CD4-positive, alpha-beta T cell treated with Interleukin-12 subunit alpha and Interleukin-12 subunit beta, for 1 hour (primary cell): Measurements from ENCODE around the gene TFCP2L1.

Source experiments
- DNase-seq: peaks from one replicate; pipeline ENCODE4 v3.0.0-alpha.2; 2020

Gene TFCP2L1

GRCh38 chr2:121193185-121193584 is 91.8 kb downstream of the TFCP2L1 start:
- no peak for DNase-seq

GRCh38 chr2:121192576-121192975 is 92.4 kb downstream of the TFCP2L1 start:
- no peak for DNase-seq

GRCh38 chr2:121191191-121192170 is 93.5 kb downstream of the TFCP2L1 start:
- DNase-seq, result no peak

GRCh38 chr2:121189661-121190381 is 95.2 kb downstream of the TFCP2L1 start:
- DNase-seq, result no peak

GRCh38 chr2:121189011-121189410 is 96.0 kb downstream of the TFCP2L1 start:
- no peak for DNase-seq

- DNase-seq, result no peak
These were observed 97.0 kb downstream of the TFCP2L1 start for GRCh38 chr2:121187982-121188411.

GRCh38 chr2:121187351-121187981 is 97.5 kb downstream of the TFCP2L1 start:
- no peak for DNase-seq

GRCh38 chr2:121186261-121186660 is 98.7 kb downstream of the TFCP2L1 start:
- no peak for DNase-seq

GRCh38 chr2:121185571-121186074 is 99.4 kb downstream of the TFCP2L1 start:
- DNase-seq, result no peak

GRCh38 chr2:121185111-121185510 is 99.9 kb downstream of the TFCP2L1 start:
- DNase-seq, result no peak

GRCh38 chr2:121184248-121184862 is 100.6 kb downstream of the TFCP2L1 start:
- DNase-seq, result no peak

- no peak for DNase-seq
These were observed 102.5 kb downstream of the TFCP2L1 start for GRCh38 chr2:121182520-121182919.

- DNase-seq, result no peak
These were observed 105.5 kb downstream of the TFCP2L1 start for GRCh38 chr2:121179467-121179866.

- no peak for DNase-seq
These were observed 106.3 kb downstream of the TFCP2L1 start for GRCh38 chr2:121178730-121179129.

- no peak for DNase-seq
These were observed 107.1 kb downstream of the TFCP2L1 start for GRCh38 chr2:121177896-121178295.

- no peak for DNase-seq
These were observed 109.7 kb downstream of the TFCP2L1 start for GRCh38 chr2:121175326-121175725.

GRCh38 chr2:121173806-121174205 is 111.2 kb downstream of the TFCP2L1 start:
- no peak for DNase-seq

GRCh38 chr2:121173112-121173511 is 111.9 kb downstream of the TFCP2L1 start:
- DNase-seq, result no peak

- DNase-seq, result no peak
These were observed 112.5 kb downstream of the TFCP2L1 start for GRCh38 chr2:121172456-121172855.

- DNase-seq, result no peak
These were observed 113.3 kb downstream of the TFCP2L1 start for GRCh38 chr2:121171625-121172119.

- DNase-seq, result no peak
These were observed 114.4 kb downstream of the TFCP2L1 start for GRCh38 chr2:121170577-121170976.

- DNase-seq, result no peak
These were observed 117.6 kb downstream of the TFCP2L1 start for GRCh38 chr2:121167411-121167810.
